Measurements from ENCODE around the gene THADA.

- no peak for TF ChIP-seq CTCF (IDR thresholded peaks at IDR 0.05)
- no peak for TF ChIP-seq POLR2A (IDR thresholded peaks at IDR 0.05)
These were observed 289.6 kb downstream of the THADA start for GRCh38 chr2:43306197-43306596.
